OCI-M1 (cell line): ENCODE measurements around the gene C6orf52.

Experiments
- DNase-seq: peaks from one replicate; lab custom pipeline; 2025; lab: John Stamatoyannopoulos, UW

C6orf52 gene

GRCh38 chr6:10644225-10644624 is 50.2 kb downstream of the C6orf52 start:
- DNase-seq, result no peak

- DNase-seq, result peak; percentile 94
These were observed 51.2 kb downstream of the C6orf52 start for GRCh38 chr6:10643201-10643651.

GRCh38 chr6:10641528-10641927 is 52.9 kb downstream of the C6orf52 start:
- no peak for DNase-seq

DNA sequence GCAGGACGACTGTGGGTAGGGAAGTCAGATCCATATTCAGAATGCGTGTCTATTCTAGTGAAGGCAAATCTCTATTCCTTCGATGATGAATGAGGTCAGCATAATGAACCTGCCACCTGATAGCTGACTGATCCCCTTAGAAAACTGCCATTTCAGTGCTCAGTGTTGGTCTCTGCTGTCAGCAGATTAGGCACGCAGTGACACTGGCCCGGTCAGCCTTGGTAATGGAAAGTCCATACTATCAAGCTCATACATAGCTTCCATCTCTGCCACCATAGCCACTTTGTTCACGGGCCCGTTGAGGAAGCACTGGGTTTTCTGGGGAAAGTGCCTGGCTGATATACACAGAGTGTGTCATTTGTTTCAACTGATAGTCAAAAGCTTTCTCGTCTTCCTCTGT is 54.0 kb downstream of the C6orf52 start:
- DNase-seq, result peak; percentile 90

GRCh38 chr6:10633216-10633615 is 61.2 kb downstream of the C6orf52 start:
- peak; percentile 71 for DNase-seq

DNA sequence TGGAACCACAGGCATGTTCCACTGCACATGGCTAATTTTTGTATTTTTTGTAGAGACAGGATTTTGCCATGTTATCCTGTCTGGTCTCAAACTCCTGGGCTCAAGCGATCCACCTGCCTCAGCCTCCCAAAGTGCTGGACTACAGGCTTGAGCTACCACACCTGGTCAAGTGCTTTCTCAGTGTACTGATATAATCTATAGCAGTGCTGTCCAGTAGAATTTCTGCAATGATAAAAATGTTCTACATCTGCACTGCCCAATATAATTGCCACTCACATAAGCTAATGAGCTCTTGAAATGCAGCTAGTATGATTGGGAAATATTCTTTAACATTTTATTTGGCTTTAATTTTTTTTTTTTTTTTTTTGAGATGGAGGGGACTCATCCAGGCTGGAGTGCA is 64.2 kb downstream of the C6orf52 start:
- DNase-seq, result no peak

DNA sequence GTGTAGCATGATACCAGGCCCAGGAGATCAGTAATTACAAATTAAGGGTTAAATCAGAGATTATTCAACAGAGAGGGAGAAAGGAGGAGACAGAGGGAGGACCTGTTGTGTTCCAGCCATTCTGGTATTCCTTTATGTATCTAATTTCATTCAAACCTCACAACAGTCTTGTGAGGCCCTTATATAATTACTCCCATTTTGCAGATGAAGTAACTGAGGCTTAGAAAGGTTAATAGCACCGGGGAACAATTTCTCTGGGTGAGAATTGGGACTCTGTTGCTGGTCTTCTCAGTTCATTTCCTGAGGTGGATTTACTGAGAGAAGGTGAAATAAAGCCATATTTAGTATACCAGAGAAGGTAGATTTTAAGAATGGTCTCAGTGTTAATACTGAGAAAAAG is 66.6 kb downstream of the C6orf52 start:
- no peak for DNase-seq

GRCh38 chr6:10626154-10626741 is 68.2 kb downstream of the C6orf52 start:
- DNase-seq, result no peak

- no peak for DNase-seq
These were observed 69.6 kb downstream of the C6orf52 start for GRCh38 chr6:10624836-10625235.

GRCh38 chr6:10621847-10622246 is 72.6 kb downstream of the C6orf52 start:
- no peak for DNase-seq
